ENCODE measurements around the gene CD200R1L.
"Not testable (repeated sequence)": the region's sequence is repeated elsewhere in the genome, so short reads cannot be mapped to it uniquely, and the experiment has no call there.

Gene CD200R1L

GRCh38 chr3:112846764-112847163 lies at the start of gene CD200R1L:
TSS of gene CD200R1L (minus strand) at chr3:112846864. CDS start at chr3:112829367, 17,497 bp downstream.
- H3K4me3 ChIP-seq (ENCODE audit: low read depth, low read length) = no peak within 1 kb of the TSS

- H3K4me3 ChIP-seq (ENCODE audit: low read depth, low read length) = no peak overlapping the region
Observed at GRCh38 chr3:112894258-112894657, 47.6 kb upstream of the CD200R1L start.

- H3K4me3 ChIP-seq (ENCODE audit: low read depth, low read length) = no peak overlapping the region
Observed at GRCh38 chr3:112889357-112889756, 42.7 kb upstream of the CD200R1L start.

GRCh38 chr3:112888381-112889085 lies 41.9 kb upstream of the CD200R1L start:
- H3K4me3 ChIP-seq (ENCODE audit: low read depth, low read length) = no peak overlapping the region

GRCh38 chr3:112884678-112885290 lies 38.1 kb upstream of the CD200R1L start:
- no peak overlapping the region for H3K4me3 ChIP-seq (ENCODE audit: low read depth, low read length)

- H3K4me3 ChIP-seq (ENCODE audit: low read depth, low read length) = no peak overlapping the region
Observed at GRCh38 chr3:112881891-112882290, 35.2 kb upstream of the CD200R1L start.

GRCh38 chr3:112875561-112875960 lies 28.9 kb upstream of the CD200R1L start:
- no peak overlapping the region for H3K4me3 ChIP-seq (ENCODE audit: low read depth, low read length)

GRCh38 chr3:112874725-112875124 lies 28.1 kb upstream of the CD200R1L start:
- H3K4me3 ChIP-seq (ENCODE audit: low read depth, low read length) = no peak overlapping the region

GRCh38 chr3:112873632-112874031 lies 27.0 kb upstream of the CD200R1L start:
- H3K4me3 ChIP-seq (ENCODE audit: low read depth, low read length) = no peak overlapping the region

- no peak overlapping the region for H3K4me3 ChIP-seq (ENCODE audit: low read depth, low read length)
Observed at GRCh38 chr3:112871735-112872134, 25.1 kb upstream of the CD200R1L start.

GRCh38 chr3:112865757-112866156 lies 19.1 kb upstream of the CD200R1L start:
- H3K4me3 ChIP-seq (ENCODE audit: low read depth, low read length) = no peak overlapping the region

GRCh38 chr3:112860898-112861297 lies 14.2 kb upstream of the CD200R1L start:
- H3K4me3 ChIP-seq (ENCODE audit: low read depth, low read length) = no peak overlapping the region

GRCh38 chr3:112858410-112859069 lies 11.9 kb upstream of the CD200R1L start:
- H3K4me3 ChIP-seq (ENCODE audit: low read depth, low read length) = no peak overlapping the region

GRCh38 chr3:112857526-112857925 lies 10.9 kb upstream of the CD200R1L start:
- H3K4me3 ChIP-seq (ENCODE audit: low read depth, low read length) = no peak overlapping the region

- no peak overlapping the region for H3K4me3 ChIP-seq (ENCODE audit: low read depth, low read length)
Observed at GRCh38 chr3:112856537-112856936, 9.9 kb upstream of the CD200R1L start.

- no peak overlapping the region for H3K4me3 ChIP-seq (ENCODE audit: low read depth, low read length)
Observed at GRCh38 chr3:112855883-112856282, 9.2 kb upstream of the CD200R1L start.

GRCh38 chr3:112855074-112855473 lies 8.4 kb upstream of the CD200R1L start:
- not testable (repeated sequence) for H3K4me3 ChIP-seq (ENCODE audit: low read depth, low read length)

- no peak overlapping the region for H3K4me3 ChIP-seq (ENCODE audit: low read depth, low read length)
Observed at GRCh38 chr3:112848196-112848595, 1.5 kb upstream of the CD200R1L start.

- no peak overlapping the region for H3K4me3 ChIP-seq (ENCODE audit: low read depth, low read length)
Observed at GRCh38 chr3:112847692-112848091, 1.0 kb upstream of the CD200R1L start.

GRCh38 chr3:112845772-112846171 lies 892 bp downstream of the CD200R1L start:
- H3K4me3 ChIP-seq (ENCODE audit: low read depth, low read length) = no peak overlapping the region

- H3K4me3 ChIP-seq (ENCODE audit: low read depth, low read length) = no peak overlapping the region
Observed at GRCh38 chr3:112829046-112829445, 17.6 kb downstream of the CD200R1L start.

Data from iPS-11a (cell line).